NCI-H69 (cell line): ENCODE results near the gene YARS1.
"Not testable (repeated sequence)": the region's sequence is repeated elsewhere in the genome, so short reads cannot be mapped to it uniquely, and the experiment has no call there.

Source experiments
- DNase-seq: peaks from one replicate; lab custom pipeline; 2025; lab: John Stamatoyannopoulos, UW

The YARS1 gene

DNA sequence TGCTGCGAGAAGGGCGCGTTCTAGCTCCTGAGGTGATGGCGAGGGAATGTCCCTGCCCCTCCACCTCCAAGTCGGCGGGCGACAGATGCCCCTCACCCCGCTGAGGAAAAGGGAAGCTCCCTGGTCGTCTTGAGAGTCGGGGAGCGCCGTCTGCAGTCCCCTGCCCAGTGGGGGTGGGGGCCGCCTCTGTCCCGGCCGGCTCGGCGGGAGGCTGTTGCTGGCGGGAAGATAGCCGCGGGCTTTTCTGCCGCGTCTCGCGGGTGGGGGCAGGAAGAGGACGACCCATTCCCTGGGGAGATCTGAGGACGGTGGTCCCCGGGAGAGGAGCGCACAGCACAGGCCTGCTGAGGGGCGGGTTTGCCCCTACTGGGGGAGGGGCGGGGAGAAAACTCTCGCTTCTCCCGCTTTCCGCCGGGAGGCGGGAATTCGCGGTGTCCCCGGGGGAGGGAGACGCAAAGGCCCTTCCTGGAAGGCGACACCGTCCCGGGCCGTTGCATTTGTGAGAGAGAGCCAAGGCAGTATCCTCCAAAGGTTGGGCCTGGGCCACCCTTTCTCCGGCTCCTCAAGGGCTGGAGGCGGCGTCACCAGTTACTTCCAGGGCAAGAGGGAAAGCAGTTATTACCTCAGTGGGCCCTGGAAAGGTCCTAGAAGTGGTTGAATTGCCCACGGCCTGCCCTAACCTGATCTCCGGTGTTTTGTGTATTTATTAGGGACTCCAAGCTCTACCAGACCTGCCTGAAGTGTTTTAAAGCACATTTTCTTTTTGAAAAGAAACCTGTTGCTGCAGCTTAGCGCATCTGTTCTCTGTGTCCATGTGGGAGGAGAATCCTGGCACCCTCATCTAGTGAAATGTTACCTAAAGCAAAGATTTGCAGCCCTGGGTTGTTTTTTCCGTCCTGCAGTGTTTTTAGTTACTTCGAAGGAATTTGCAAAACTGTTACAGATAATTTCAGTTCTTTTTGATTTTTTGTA, 943 bp upstream of the YARS1 start:
- peak; percentile 83 for DNase-seq

DNA sequence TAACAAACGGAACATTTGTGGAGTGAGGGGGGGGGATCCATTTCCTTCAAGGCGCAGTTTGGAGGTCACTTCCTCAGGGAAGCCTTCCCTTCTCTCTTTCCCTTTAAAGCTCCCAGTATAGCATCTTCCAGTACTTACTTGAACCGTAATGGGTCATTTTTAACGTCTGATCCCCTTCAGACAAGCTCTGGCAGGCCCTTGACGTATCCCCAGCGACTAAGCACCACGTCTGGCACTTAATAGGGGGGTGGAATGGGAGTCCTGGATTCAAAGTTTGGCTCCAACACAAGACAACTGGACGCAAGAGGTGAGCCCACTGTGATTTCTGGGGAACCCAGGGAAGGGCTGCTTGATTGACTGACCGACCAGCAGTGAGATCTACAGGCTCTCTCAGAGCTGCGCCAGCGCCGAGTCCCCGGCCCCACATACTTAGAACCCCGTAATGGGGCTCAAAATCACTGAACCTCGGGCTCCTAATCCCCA, 441 bp downstream of the YARS1 start:
- peak; percentile 41 for DNase-seq

DNA sequence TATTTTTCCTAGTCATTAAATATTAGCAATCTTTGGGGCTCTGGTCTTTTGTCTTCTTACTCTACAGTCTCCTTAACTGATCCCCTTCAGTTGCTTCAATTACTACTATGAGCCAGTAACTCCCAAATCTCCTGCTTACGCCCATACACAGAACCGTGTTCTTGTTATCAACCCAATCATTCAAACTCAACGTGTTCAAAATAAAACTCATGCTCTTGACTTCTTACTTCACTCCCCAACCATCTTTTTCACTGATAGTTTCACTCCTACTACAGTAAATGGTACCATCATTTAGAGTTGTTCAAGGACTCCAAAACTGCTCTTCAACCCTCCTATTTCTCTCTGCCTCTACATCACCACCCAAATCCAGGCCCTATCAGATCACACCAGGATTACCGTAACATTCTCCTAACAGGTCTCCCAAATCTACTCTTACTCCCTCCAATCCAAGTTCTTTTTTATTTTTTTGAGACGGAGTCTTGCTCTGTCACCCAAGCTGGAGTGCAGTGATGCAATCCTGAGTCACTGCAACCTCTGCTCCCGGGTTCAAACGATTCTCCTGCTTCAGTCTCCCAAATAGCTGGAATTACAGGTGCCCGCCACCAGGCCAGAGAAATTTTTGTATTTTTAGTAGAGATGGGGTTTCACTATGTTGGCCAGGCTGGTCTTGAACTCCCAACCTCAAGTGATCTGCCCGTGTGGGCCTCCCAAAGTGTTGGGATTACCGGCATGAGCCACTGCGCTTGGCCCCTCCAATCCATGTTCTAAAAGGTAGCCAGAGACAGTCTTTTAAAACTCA, 3.0 kb downstream of the YARS1 start:
- DNase-seq: no peak

DNA sequence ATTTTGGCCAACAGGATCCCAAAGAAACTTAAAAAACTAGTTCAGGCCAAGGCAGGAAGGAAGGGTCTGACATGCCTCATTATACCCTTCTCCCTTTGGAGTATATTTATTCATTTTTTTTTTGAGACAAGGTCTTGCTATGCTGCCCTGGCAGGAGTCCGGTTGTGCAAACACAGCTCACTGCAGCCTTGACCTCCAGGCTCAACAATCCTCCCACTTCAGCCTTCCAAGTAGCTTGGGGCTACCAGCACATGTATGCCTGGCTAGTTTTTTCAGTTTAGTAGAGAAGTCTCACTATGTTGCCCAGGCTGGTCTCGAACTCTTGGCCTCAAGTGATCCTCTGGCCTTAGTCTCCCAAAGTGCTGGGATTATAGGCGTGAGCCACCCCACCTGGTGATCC, 5.2 kb downstream of the YARS1 start:
- DNase-seq: no peak

DNA sequence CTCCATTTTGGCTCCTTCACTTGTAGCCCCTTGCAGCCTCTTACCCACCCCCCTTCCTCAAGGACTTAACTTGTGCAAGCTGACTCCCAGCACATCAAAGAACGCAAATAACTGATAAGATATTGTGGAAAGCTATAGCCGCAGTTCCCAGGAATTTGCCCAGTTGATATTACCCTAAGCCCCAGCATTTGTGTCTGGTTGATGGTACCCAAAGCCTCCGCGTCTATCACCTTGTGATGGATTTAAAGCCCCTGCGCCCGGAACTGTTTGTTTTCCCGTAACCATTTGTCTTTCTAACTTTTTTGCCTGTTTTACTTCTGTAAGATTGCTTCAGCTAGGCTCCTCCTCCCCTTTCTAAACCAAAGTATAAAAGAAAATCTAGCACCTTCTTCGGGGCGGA, 5.9 kb downstream of the YARS1 start:
- DNase-seq: no peak

DNA sequence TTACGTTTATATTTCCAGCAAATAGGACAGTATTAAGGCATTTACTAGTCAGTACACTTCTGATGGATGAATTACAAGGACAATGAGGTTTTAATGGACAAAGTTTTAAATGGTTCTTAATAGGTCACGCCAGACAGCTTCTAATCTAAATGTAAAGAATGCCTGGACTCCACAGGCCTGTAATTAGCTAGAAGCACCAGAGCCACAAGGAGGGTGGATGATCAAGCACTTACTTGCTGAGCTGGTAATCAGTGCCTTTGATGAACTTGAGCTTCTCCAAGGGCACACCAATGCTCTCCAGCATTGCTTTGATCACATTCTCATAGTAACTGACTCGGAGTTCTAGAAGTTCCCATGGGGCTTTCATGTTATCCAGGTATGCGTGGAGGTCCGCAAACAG, 6.8 kb downstream of the YARS1 start:
- DNase-seq: no peak

DNA sequence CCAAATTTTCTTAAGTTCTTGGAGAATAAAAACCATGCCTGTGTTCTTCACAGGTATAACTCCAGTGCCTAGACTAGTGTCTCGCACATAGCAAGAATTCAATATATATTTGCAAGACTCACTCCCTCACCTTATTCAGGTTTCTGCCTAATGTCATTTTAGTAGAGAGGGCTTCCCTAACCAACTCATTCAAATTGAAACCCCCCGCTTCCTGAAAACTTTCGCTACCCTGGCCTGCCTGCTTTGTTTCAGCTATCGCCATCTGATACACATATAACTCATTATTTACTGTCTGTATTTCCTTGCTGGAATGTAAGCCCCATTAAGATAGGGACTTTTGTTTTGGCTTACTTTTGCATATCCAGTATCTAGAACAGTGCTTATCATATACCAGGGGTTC, 8.6 kb downstream of the YARS1 start:
- no peak for DNase-seq

DNA sequence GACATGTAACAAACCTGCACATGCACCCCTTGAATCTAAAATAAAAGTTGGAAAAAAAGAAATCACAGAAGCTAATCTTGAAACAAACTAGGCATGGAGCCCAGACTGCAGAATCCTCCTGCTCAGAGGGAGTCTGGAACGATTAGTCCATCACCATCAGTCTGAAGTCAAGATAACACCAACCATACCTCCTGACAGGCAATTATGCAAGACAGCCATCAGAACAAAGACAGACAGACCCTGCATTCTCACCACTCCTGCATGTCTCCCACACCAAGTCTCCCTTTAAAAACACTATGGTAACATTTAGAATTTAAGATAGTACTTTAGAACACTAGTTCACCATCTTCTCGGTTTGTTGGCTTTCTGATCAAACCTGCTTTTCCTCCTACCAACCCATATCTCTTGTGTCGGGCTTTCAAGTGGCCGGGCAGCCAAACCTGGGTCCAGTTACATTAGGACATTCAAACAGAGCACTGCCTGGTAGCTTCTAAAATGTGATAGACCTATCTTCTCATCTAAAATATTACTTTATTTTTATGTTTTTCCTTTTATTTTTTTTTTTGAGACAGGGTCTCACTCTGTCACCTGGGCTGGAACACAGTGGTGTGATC, 10.1 kb downstream of the YARS1 start:
- no peak for DNase-seq

DNA sequence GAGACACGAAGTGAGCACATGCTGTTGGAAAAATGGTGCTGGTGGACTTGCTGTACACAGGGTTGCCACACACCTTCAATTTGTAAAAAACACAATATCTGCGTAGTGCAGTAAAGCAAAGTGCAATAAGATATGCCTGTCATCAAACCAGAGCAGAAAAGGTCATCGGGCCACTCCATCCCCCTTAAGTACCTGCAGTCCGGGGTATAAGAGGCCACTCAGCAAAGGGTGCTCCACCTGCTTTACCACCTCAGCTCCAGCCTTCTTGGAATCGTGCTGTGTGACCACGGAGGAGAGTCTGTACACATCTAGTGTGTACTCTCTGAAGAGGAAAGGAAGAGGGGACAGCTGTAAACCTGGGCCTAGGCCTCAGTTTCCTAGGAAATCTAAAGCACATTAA, 10.9 kb downstream of the YARS1 start:
- no peak for DNase-seq

DNA sequence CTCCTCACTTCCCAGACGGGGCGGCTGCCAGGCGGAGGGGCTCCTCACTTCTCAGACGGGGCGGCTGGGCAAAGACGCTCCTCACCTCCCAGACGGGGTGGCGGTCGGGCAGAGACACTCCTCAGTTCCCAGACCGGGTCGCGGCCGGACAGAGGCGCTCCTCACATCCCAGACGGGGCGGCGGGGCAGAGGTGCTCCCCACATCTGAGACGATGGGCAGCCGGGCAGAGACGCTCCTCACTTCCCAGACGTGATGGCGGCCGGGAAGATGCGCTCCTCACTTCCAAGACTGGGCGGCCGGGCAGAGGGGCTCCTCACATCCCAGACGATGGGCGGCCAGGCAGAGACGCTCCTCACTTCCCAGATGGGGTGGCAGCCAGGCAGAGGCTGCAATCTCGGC, 12.7 kb downstream of the YARS1 start:
- DNase-seq: not testable (repeated sequence)

DNA sequence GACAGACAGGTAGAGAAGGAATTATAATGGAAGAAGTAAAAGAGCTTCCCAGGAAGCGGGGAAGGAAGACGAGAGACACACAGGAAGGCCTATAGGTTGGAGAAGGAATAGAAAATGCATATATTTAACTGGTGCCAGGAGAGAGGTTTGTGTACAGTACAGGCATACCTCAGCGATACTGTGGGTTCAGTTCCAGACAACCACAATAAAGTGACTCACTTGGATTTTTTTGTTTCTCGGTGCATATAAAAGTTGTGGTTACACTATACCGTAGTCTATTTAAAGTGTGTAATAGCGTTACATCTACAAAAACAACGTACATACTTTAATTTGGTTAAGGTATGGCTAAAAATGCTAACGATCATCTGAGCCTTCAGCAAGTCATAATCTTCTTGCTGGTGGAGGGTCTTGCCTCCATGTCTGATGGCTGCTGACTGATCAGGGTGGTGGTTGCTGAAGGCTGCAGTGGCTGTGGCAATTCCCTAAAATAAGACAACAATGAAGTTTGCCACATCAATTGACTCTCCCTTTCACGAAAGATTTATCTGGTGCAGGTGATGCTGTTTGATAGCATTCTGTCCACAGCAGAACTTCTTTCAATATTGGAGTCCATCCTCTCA, 16.0 kb downstream of the YARS1 start:
- DNase-seq: no peak

DNA sequence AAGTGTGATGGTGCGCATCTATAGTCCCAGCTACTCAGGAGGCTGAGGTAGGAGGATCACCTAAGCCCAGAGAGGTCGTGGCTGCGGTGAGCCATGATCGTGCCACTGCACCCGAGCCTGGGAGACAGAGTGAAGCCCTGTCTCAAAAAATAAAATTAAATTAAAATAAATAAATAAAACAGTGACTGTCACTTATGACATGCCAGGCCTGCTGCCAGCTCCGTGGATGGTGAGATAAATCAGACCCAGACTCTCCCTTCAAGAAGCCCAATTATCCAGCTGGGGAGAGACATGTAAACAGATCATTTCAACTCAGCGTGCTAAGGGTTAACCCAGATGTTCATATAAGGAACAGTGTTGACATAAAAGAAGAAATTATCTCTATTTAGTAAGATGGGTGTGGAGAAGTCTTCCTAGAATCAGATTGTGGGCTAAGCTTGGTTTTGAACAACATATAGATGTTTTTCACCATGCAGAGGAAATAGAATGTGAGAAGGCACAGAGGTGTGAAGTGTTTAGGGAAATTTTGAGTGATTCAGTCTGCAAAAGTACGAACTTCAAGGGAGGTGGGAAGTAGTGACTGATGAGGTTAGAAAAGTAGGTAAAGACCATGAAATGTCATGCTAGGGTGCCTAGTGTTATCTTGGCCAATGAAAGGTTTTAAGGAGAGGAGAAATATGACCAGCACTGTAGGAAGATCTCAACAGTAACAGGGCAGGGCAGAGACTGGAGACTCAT, 18.3 kb downstream of the YARS1 start:
- DNase-seq: no peak

DNA sequence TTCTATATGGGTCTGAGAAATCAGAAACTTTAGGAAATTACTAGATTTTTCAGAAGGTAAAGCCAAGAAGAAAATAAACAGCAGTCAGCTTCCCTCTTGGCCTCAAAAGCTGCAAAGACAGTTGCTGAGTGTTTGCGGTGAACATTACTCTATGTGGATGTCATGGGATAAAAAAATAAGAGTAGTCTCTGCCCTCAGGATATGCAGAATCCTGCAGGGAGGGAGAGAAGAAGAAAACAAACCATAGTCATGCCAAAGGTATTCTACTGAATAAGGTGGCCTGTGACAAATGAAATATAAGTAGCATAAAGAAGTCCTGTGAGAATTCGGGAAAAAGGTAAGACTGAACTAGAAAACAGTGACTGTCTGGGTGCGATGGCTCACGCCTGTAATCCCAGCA, 19.0 kb downstream of the YARS1 start:
- no peak for DNase-seq

DNA sequence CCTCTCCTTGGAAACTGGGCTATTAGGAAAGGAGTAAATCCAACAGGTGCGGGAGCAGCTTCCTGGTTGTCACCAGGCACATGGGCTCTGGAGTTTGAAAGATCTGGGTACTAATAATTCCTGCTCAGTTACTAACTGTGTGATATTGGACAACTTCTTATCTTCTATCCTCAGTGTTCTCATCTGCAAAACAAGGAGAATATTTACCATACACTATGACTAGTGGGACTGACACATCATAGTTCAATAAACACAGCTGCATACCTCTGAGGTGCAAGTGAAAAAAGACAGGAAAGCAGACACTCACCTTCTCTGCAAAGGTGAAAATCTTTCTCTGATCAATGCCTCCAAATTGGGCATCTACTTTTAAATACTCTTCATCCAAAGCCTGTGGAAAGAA, 19.7 kb downstream of the YARS1 start:
- no peak for DNase-seq

DNA sequence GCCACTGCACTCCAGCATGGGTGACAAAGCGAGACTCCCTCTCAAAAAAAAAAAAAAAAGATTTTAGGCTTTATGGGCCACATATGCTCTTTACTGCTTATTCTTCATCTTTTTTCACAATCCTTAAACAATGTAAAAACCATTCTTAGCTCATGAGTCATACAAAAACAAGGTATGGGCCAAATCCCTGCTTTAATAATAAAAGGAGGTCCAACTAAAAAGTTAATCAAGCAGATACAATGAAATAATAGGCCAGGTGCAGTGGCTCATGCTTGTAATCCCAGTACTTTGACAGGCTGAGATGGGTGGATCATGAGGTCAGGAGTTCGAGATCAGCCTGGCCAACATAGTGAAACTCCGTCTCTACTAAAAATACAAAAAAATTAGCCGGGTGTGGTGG, 21.4 kb downstream of the YARS1 start:
- DNase-seq: not testable (repeated sequence)

DNA sequence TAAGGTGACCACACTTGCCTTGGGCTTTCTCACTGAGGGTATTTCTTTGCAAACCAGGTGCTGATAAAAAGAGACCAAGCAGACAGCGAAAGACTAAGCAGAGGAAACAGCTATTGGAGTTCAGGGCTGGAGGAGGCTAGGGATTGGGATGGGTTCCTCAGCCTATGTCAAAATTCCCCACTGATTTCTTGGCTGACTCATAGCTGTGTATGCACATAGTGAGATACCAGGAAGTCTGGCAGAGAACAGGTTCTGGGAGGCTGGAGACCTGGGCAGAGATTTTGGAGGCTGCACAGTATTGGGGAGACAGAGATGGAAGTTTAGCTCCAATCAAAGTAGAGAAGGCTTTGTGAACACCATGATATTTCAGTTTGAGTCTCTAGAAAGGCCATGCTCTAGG, 25.3 kb downstream of the YARS1 start:
- no peak for DNase-seq

DNA sequence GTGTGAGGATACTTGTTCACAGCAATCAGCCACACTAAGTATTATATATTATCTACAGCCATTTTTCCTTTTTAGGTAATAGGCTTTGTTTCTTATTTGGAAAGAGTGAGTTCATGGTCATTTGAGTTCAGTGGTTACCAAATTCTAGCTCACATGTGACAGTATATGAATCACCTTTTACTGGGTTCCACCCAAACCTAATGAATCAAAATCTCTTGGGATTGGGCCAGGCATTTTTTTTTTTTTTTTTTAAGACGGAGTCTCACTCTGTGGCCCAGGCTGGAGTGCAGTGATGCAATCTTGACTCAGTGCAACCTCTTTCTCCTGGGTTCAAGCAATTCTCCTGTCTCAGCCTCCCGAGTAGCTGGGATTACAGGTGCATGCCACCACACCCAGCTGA, 27.8 kb downstream of the YARS1 start:
- not testable (repeated sequence) for DNase-seq

DNA sequence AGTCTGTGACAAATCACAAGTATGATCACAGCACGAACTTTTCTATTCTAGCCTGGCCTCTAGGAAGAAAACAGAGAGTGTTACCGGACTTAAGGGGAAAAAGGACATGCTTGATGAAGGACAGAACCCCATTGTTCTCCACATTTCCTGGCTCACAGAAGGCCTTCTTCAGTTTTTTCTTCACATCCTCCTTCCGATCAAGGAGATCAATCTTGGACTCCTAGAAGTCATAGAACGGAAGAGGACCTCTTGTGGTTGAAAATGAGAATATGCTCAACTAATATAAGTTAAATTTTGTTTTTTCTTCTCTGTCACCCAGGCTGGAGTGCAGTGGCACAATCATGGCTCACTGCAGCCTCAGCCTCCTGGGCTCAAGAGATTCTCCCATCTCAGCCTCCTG, 30.3 kb downstream of the YARS1 start:
- DNase-seq: no peak

DNA sequence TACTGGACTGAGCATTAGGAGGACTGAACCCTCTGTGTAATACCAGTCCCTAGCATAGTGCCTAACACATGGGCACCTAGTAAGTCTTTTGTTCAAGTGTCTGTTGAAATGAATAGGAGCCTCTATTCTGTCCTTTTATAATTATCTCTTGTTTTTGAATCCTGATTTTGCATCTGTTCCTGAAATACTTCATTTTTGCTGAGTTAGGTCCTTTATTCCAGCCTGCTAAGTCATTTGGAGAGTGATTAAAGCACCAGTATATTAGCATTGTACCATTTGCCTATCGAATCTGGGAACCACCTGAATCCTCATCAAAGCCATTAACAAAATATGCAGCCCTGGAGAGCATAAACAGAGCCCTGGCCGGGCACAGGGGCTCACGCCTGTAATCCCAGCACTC, 32.3 kb downstream of the YARS1 start:
- DNase-seq: no peak

DNA sequence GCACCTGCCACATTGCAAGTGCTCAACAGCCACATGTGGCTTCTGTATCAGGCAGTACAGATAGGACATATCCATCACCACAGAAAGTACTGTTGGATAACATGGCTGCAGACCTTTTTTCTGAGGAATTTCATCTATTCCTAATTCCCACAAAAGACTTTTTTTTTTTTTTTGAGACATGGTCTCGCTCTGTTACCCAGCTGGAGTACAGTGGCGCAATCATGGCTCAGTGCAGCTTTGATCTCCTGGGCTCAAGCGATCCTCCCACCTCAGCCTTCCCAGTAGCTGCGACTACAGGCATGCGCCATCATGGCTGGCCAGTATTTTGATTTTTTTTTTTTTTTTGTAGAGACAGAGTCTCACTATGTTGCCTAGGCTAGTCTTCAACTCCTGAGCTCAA, 33.3 kb downstream of the YARS1 start:
- DNase-seq: no peak

DNA sequence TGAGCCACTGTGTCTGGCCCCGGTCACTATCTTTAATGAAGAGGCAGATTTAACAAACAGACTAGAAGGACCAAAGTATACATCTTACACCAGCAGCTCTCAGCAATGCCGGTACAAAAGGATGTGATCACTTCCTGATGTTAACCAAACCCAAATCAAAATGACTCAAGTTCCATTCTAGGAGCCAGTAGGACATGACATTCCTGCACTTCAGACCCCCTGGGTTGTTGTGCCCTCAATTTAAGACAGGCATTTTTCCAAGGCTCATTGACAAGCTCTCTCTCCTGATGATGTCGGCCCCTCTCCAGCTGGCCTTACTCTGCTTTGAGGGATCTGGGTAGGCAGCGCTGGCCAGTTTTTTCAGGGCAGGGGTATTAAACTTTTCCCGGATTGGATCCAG, 35.1 kb downstream of the YARS1 start:
- no peak for DNase-seq
